ENCODE results near the gene GLT8D1.

Gene GLT8D1

GRCh38 chr3:52670621-52671521 is 34.7 kb downstream of the GLT8D1 start:
- DNase-seq (ENCODE audit: low read depth), result peak; percentile 48
- TF ChIP-seq, protein P1, sequence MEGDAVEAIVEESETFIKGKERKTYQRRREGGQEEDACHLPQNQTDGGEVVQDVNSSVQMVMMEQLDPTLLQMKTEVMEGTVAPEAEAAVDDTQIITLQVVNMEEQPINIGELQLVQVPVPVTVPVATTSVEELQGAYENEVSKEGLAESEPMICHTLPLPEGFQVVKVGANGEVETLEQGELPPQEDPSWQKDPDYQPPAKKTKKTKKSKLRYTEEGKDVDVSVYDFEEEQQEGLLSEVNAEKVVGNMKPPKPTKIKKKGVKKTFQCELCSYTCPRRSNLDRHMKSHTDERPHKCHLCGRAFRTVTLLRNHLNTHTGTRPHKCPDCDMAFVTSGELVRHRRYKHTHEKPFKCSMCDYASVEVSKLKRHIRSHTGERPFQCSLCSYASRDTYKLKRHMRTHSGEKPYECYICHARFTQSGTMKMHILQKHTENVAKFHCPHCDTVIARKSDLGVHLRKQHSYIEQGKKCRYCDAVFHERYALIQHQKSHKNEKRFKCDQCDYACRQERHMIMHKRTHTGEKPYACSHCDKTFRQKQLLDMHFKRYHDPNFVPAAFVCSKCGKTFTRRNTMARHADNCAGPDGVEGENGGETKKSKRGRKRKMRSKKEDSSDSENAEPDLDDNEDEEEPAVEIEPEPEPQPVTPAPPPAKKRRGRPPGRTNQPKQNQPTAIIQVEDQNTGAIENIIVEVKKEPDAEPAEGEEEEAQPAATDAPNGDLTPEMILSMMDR (IDR thresholded peaks at IDR 0.05; ENCODE audit: low read depth, low read length, missing control alignments), result no peak
- no peak overlapping the region; the same call in 1 of the 2 replicates for H3K4me3 ChIP-seq (ENCODE audit: low read depth, low read length)

DNA sequence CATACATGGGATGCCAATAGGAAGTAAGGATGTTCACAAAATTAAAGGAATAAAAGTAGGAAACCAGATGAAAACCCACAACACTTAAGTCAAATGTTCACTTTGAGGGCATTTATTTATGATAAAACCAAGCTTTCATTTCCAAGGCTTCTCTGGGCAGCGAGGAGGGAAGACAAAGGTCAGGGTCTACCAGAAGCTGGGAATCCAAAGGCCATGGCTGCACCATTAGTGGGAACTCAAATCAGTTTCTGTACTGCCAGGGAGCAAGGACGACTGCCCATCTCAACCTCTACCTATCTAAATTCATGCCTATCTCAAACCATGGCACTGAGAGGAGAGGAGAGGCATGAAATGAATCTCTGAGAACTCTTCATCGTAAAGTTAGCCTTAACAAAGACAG is 42.5 kb downstream of the GLT8D1 start:
- no peak overlapping the region for H3K4me3 ChIP-seq (ENCODE audit: low read depth, low read length)
- TF ChIP-seq, protein P1 (IDR thresholded peaks at IDR 0.05; ENCODE audit: low read depth, low read length, missing control alignments), result no peak
- DNase-seq (ENCODE audit: low read depth), result no peak

- no peak overlapping the region for H3K4me3 ChIP-seq (ENCODE audit: low read depth, low read length)
- DNase-seq (ENCODE audit: low read depth), result no peak
- TF ChIP-seq, protein P1 (IDR thresholded peaks at IDR 0.05; ENCODE audit: low read depth, low read length, missing control alignments), result no peak
Observed at GRCh38 chr3:52660046-52660445, 45.5 kb downstream of the GLT8D1 start.

GRCh38 chr3:52655895-52656294 is 49.7 kb downstream of the GLT8D1 start:
- no peak overlapping the region for H3K4me3 ChIP-seq (ENCODE audit: low read depth, low read length)
- TF ChIP-seq, protein P1 (IDR thresholded peaks at IDR 0.05; ENCODE audit: low read depth, low read length, missing control alignments), result no peak
- no peak for DNase-seq (ENCODE audit: low read depth)

DNA sequence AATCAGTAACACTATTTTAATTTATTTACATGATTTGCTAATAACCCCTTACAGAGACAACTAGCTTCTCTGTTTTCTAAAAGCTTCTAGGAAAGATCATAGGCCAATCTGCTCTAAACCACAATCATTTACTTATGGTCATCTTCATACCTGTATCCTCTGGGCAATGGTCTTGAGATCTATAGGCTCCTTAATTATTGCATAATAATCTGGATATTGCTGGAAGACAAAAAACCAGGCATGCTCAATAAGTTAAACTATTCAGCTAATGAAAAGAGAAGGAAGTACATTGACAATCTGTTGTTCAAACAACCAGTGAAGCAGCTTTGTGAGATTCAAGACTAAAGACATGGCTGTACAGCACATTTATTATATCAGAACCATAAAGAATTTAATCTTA is 54.0 kb downstream of the GLT8D1 start:
- no peak for DNase-seq (ENCODE audit: low read depth)

DNA sequence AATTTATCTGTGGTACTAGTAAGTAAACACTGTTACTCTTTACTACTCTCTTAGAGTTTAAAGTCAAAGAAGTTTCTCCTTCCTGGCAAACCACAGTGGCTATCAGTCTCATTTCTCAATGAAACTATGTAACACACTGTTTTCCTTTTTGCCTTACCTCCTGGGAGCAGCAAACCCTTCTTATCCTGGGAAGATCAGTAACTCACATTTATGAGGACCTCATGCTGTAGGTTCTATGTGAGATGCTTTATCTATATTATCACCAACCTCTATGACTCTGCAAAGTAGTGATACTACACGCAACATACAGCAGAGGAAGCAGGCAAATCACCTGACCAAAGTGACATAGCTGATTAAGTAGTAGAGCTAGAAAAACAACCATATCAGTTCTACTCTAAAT is 55.2 kb downstream of the GLT8D1 start:
- no peak overlapping the region for H3K4me3 ChIP-seq (ENCODE audit: low read depth, low read length)
- no peak for DNase-seq (ENCODE audit: low read depth)
- TF ChIP-seq, protein P1 (IDR thresholded peaks at IDR 0.05; ENCODE audit: low read depth, low read length, missing control alignments), result no peak

More for the DNA sequence above, 54.0 kb downstream of the GLT8D1 start:
- H3K4me3 ChIP-seq (ENCODE audit: low read depth, low read length), result no peak overlapping the region
- TF ChIP-seq, protein P1 (IDR thresholded peaks at IDR 0.05; ENCODE audit: low read depth, low read length, missing control alignments), result no peak
